ENCODE data around the gene FBXO39. TPM values are rescaled to one million over a fixed set of nuclear protein-coding genes. Genes with fewer than 3 reads are reported as not detected.
A peak's percentile ranks its signal among the peaks of the same experiment; 100 is the strongest.

The FBXO39 gene
- polyA plus RNA-seq, 3 donors: 0.12 TPM; not detected in 2

DNA sequence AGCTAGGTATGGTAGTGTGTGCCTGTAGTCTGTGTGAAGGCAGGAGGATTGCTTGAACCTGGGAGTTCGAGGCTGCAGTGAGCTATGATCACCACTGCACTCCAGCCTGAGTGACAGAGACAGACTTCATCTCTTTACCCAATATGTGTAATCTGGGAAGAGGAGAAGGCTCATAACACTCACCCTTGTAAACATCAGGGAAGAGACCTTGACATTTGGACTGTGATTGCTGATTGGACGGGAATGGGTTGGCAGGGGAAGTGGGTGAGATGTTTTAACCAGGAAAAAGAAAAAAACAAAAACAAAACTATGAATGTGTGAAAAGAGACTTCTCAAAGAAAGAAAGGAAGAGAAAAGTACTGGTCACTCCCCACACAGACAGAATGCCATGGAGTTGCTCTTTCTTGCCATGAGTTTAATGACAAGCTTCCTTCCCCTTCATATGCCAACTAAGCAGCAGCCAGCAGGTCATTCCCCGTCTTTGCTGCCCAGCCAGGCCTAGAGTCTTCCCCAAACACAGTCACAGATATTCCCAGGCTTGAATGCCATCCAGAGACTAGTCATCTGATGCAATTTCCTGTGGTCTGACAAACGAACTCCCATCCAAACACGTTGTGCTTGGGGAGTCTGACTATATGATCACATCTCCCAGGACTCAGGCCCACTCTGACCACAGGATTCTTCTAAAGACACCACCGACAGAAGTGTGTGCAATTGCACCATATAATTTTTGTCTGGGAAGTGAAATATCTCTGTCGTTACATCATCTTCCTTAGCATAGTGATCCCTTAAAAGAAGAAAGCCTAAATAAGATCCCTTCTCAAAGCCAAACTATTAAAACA, 23.7 kb upstream of the FBXO39 start:
- TF ChIP-seq, protein P1, sequence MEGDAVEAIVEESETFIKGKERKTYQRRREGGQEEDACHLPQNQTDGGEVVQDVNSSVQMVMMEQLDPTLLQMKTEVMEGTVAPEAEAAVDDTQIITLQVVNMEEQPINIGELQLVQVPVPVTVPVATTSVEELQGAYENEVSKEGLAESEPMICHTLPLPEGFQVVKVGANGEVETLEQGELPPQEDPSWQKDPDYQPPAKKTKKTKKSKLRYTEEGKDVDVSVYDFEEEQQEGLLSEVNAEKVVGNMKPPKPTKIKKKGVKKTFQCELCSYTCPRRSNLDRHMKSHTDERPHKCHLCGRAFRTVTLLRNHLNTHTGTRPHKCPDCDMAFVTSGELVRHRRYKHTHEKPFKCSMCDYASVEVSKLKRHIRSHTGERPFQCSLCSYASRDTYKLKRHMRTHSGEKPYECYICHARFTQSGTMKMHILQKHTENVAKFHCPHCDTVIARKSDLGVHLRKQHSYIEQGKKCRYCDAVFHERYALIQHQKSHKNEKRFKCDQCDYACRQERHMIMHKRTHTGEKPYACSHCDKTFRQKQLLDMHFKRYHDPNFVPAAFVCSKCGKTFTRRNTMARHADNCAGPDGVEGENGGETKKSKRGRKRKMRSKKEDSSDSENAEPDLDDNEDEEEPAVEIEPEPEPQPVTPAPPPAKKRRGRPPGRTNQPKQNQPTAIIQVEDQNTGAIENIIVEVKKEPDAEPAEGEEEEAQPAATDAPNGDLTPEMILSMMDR (IDR thresholded peaks at IDR 0.05): no peak
- H3K27me3 Mint-ChIP-seq (ENCODE audit: low read depth in 3 of 3): peaks cover 0 to 8% (median 0%) of the 10 kb centered on the region in 3 donors
- Histone ChIP-seq H3K9ac (ENCODE audit: insufficient read depth, low read length, poor library complexity, severe bottlenecking) (no peak overlapping the region), H3K27ac (ENCODE audit: low read depth in 1 of 2, low read length in 2 of 2) (peak overlapping the region; percentile 45 to 66), H3K9me3 (replicated peaks in 1 of 2; ENCODE audit: control insufficient read depth in 1 of 2, insufficient read depth in 1 of 2, low read length in 2 of 2) (no peaks in the 10 kb centered on the region), H3K27me3 (ENCODE audit: control insufficient read depth in 2 of 2, insufficient read depth in 2 of 2, low read length in 2 of 2) (no peaks in the 10 kb centered on the region), H3K79me2 (ENCODE audit: insufficient read depth, low read length) (peaks cover 15% of the 10 kb centered on the region), H3K4me3 (replicated peaks in 1 of 3; ENCODE audit: low read depth in 2 of 3, low read length in 3 of 3) (peak overlapping the region in 1 of 3 experiments; percentile 31), H4K20me1 (ENCODE audit: insufficient read depth, low read length) (no peaks in the 10 kb centered on the region), H3K4me1 (ENCODE audit: control insufficient read depth in 1 of 2, insufficient read depth in 2 of 2, low read length in 2 of 2) (peaks cover 41 to 44% of the 10 kb centered on the region in 2 donors), H2AFZ (ENCODE audit: insufficient read depth, low read depth, low read length, poor library complexity, severe bottlenecking) (peak overlapping the region; percentile 48), H3K4me2 (replicated peaks; ENCODE audit: extremely low read depth, low read length, poor library complexity, severe bottlenecking) (peak overlapping the region; percentile 51), H3K36me3 (replicated peaks in 1 of 2; ENCODE audit: control insufficient read depth in 1 of 2, insufficient read depth in 2 of 2, low read length in 2 of 2) (no peaks in the 10 kb centered on the region)
- no peaks in the 10 kb centered on the region for H3K36me3 Mint-ChIP-seq
- H3K9me3 Mint-ChIP-seq: no peaks in the 10 kb centered on the region
- H3K4me3 Mint-ChIP-seq: peak overlapping the region; percentile 24 to 63
- intact Hi-C loops (cut with micrococcal nuclease): no loop called here
- H3K27ac Mint-ChIP-seq: peak overlapping the region; percentile 80 to 93 (median 91)
- H3K4me1 Mint-ChIP-seq: peaks cover 53% of the 10 kb centered on the region
- WGBS (ENCODE audit: insufficient coverage): 0% methylated on average over 1 of the region's 7 CpGs
- DNase-seq: peak; percentile 58 to 82 (median 74)

GRCh38 chr17:6753006-6753445, 23.0 kb upstream of the FBXO39 start:
- Histone ChIP-seq H3K36me3 (replicated peaks in 1 of 2; ENCODE audit: control insufficient read depth in 1 of 2, insufficient read depth in 2 of 2, low read length in 2 of 2) (peaks cover 2 to 4% of the 10 kb centered on the region in 2 donors), H3K4me1 (ENCODE audit: control insufficient read depth in 1 of 2, insufficient read depth in 2 of 2, low read length in 2 of 2) (peaks cover 48 to 50% of the 10 kb centered on the region in 2 donors), H3K79me2 (ENCODE audit: insufficient read depth, low read length) (peaks cover 22% of the 10 kb centered on the region), H3K9ac (ENCODE audit: insufficient read depth, low read length, poor library complexity, severe bottlenecking) (no peak overlapping the region), H3K9me3 (replicated peaks in 1 of 2; ENCODE audit: control insufficient read depth in 1 of 2, insufficient read depth in 1 of 2, low read length in 2 of 2) (no peaks in the 10 kb centered on the region), H4K20me1 (ENCODE audit: insufficient read depth, low read length) (peaks cover 5% of the 10 kb centered on the region), H2AFZ (ENCODE audit: insufficient read depth, low read depth, low read length, poor library complexity, severe bottlenecking) (peak overlapping the region; percentile 48), H3K27ac (ENCODE audit: low read depth in 1 of 2, low read length in 2 of 2) (peak overlapping the region; percentile 45 to 66), H3K4me3 (replicated peaks in 1 of 3; ENCODE audit: low read depth in 2 of 3, low read length in 3 of 3) (peak overlapping the region in 1 of 3 experiments; percentile 31), H3K27me3 (ENCODE audit: control insufficient read depth in 2 of 2, insufficient read depth in 2 of 2, low read length in 2 of 2) (no peaks in the 10 kb centered on the region), H3K4me2 (replicated peaks; ENCODE audit: extremely low read depth, low read length, poor library complexity, severe bottlenecking) (peak overlapping the region; percentile 51)
- 0% methylated on average over 6 of the region's 9 CpGs for WGBS (ENCODE audit: insufficient coverage)
- Mint-ChIP-seq H3K4me1 (peaks cover 59% of the 10 kb centered on the region), H3K4me3 (peak overlapping the region; percentile 4 to 63), H3K27ac (peak overlapping the region; percentile 80 to 93 (median 91)), H3K9me3 (no peaks in the 10 kb centered on the region), H3K27me3 (ENCODE audit: low read depth in 3 of 3) (peaks cover 0 to 8% (median 0%) of the 10 kb centered on the region in 3 donors), H3K36me3 (peaks cover 5 to 6% of the 10 kb centered on the region in 2 donors)
- TF ChIP-seq, protein P1 (IDR thresholded peaks at IDR 0.05): no peak
- intact Hi-C loops (cut with micrococcal nuclease): no loop called here
- peak; percentile 9 to 68 (median 20) for DNase-seq
